GM12864 (cell line): ENCODE data around the gene ZNF746.

Experiments used
- DNase-seq: peaks from one replicate; pipeline ENCODE4 v3.0.0-alpha.2; 2011; ENCODE audit warnings: low read depth
- H3K4me3 ChIP-seq: 2 replicates; pipeline ENCODE4 v1.5.1; 2011; ENCODE audit warnings: mild to moderate bottlenecking, low read depth, low read length, control low read depth
- CTCF ChIP-seq: IDR thresholded peaks from 2 replicates; pipeline ENCODE4 v1.5.1; 2011; ENCODE audit warnings: low read depth, mild to moderate bottlenecking, moderate library complexity, low read length, control low read depth, inconsistent platforms; ENCODE audit errors: missing control alignments

The ZNF746 gene

GRCh38 chr7:149427893-149428292, 69.7 kb downstream of the ZNF746 start:
- no peak overlapping the region for H3K4me3 ChIP-seq
- TF ChIP-seq CTCF, result no peak

GRCh38 chr7:149427096-149427680, 70.4 kb downstream of the ZNF746 start:
- H3K4me3 ChIP-seq, result no peak overlapping the region
- TF ChIP-seq CTCF, result no peak
- DNase-seq, result no peak

More at GRCh38 chr7:149427893-149428292, 69.7 kb downstream of the ZNF746 start:
- DNase-seq, result no peak

- H3K4me3 ChIP-seq, result no peak overlapping the region
- DNase-seq, result no peak
- TF ChIP-seq CTCF, result no peak
These were observed 74.0 kb downstream of the ZNF746 start for GRCh38 chr7:149423449-149424110.

GRCh38 chr7:149422914-149423301, 74.7 kb downstream of the ZNF746 start:
- DNase-seq, result no peak
- peak overlapping the region; percentile 32 for H3K4me3 ChIP-seq
- no peak for TF ChIP-seq CTCF
